Spleen (tissue), 11 donors: Measurements from ENCODE around the gene PRDX5. TPM values are rescaled to one million over a fixed set of nuclear protein-coding genes. Genes with fewer than 3 reads are reported as not detected.

Experiments used
- DNase-seq: peaks from one replicate; pipeline ENCODE4 v3.0.0-alpha.2; 2020
- H3K27ac ChIP-seq, 8 donors: fragments of 200-600 bp; sonication (generic) in 7 of 8; 1 replicate in 4 of 8; 2 replicates in 4 of 8; pipeline versions ENCODE4 v1.5.0 to v1.8.0; 2016 to 2021; ENCODE audit warnings: inconsistent platforms in 4 of 8, mild to moderate bottlenecking in 4 of 8, moderate library complexity in 1 of 8
- H3K27me3 ChIP-seq, 7 donors: fragments of 200-600 bp; sonication (generic) in 6 of 7; replicated peaks in 1 of 7; 1 replicate in 4 of 7; 2 replicates in 3 of 7; pipeline versions ENCODE4 v1.5.0 to v1.8.0; 2016 to 2021; ENCODE audit warnings: inconsistent platforms in 3 of 7, mild to moderate bottlenecking in 1 of 7
- H3K36me3 ChIP-seq, 6 donors: fragments of 200-600 bp; sonication (generic) in 5 of 6; 1 replicate in 4 of 6; 2 replicates in 2 of 6; pipeline versions ENCODE4 v1.5.0 to v1.8.0; 2016 to 2021; ENCODE audit warnings: inconsistent platforms in 2 of 6
- H3K4me1 ChIP-seq, 6 donors: fragments of 200-600 bp; sonication (generic) in 5 of 6; 1 replicate in 3 of 6; 2 replicates in 3 of 6; pipeline versions ENCODE4 v1.5.0 to v1.8.0; 2016 to 2021; ENCODE audit warnings: inconsistent platforms in 3 of 6
- H3K4me3 ChIP-seq, 8 donors: fragments of 200-600 bp; sonication (generic) in 7 of 8; 1 replicate in 4 of 8; 2 replicates in 4 of 8; pipeline versions ENCODE4 v1.5.0 to v1.8.0; 2016 to 2021; ENCODE audit warnings: inconsistent platforms in 4 of 8, mild to moderate bottlenecking in 4 of 8, moderate library complexity in 2 of 8
- H3K9me3 ChIP-seq, 8 donors: fragments of 200-600 bp; sonication (generic) in 7 of 8; 1 replicate in 4 of 8; 2 replicates in 4 of 8; pipeline versions ENCODE4 v1.5.0 to v1.8.0; 2016 to 2021; ENCODE audit warnings: inconsistent platforms in 4 of 8
- CTCF ChIP-seq, 11 experiments: fragments of 200-600 bp in 7 of 11; fragments of 450-650 bp in 4 of 11; sonication (generic) in 4 of 11; IDR thresholded peaks in 8 of 11; conservative IDR thresholded peaks in 3 of 11; 1 replicate in 7 of 11; 2 replicates in 4 of 11; pipeline versions ENCODE4 v1.4.0 to v1.8.0; 2016 to 2021; ENCODE audit warnings: antibody characterized with exemption in 11 of 11, inconsistent platforms in 4 of 11, mild to moderate bottlenecking in 1 of 11
- POLR2A ChIP-seq, 3 donors: fragments of 450-650 bp; IDR thresholded peaks; one replicate each; pipeline ENCODE4 v1.5.1; 2017; ENCODE audit warnings: antibody characterized with exemption in 3 of 3, mild to moderate bottlenecking in 1 of 3
- POLR2AphosphoS5 ChIP-seq, 3 donors: sonication (generic); formaldehyde crosslinking; IDR thresholded peaks; one replicate each; pipeline ENCODE4 v1.5.1; 2017; ENCODE audit warnings: antibody characterized with exemption in 3 of 3
- WGBS, 5 donors: extraction: QIAGEN DNeasy Blood & Tissue Kit in 3 of 5; methylation state at CpG; one replicate each; pipeline versions ENCODE4 v1.1.5 to v1.1.7; 2013 to 2018; 5-methylcytosine and 5-hydroxymethylcytosine counted together
- intact Hi-C: fragments of 100-400 bp; cut with DNase I; formaldehyde crosslinking; loops from one replicate; pipeline ENCODE4 v1.15.0; 2023; ENCODE audit warnings: low total_unique reads
- polyA plus RNA-seq, 3 donors: library from polyadenylated mRNA; stranded (reverse); fragments of 200-250 nt; gene quantifications; one replicate each; pipeline ENCODE4 v1.2.1, GENCODE V29; 2013
- total RNA-seq, 7 donors: library from RNA; depleted of rRNA in 3 of 7; stranded (reverse); fragments of >200 nt in 3 of 7; fragmentation: NEBNext Ultra II Directional in 4 of 7; extraction: Animal tissue kit (Norgen Biotek cat#: 25700) in 4 of 7; gene quantifications; one replicate each; pipeline versions ENCODE4 v1.1.0 to v1.2.1, GENCODE V29; 2016 to 2021
- donor health status: healthy with polysubstance abuse.
- donor health status: DM: no; HTN: no; CAD: no; lungs with moderate emphysema.
- donor health status: DM: no; HTN: no; CAD: no.
- donor health status: Bipolar disorder and iron deficiency.
- donor health status: healthy.
- donor health status: DM: no; HTN: no; CAD: no.
- donor health status: DM: yes; HTN: yes; CAD: no.

Gene PRDX5
- total and polyA plus RNA-seq, 10 donors: 77.0 to 302 (median 133) TPM

- WGBS, 5 donors: 90 to 95% (median 94%) methylated on average over 8 of the region's 8 CpGs
- intact Hi-C loops: no loop called here
- peaks cover 3 to 30% (median 12%) of the 10 kb centered on the region in 6 donors for H3K4me1 ChIP-seq
- H3K27ac ChIP-seq: no peak overlapping the region
- no peak overlapping the region for H3K4me3 ChIP-seq
- no peak for DNase-seq
- TF ChIP-seq POLR2A (IDR thresholded peaks at IDR 0.05) (no peak), CTCF (IDR thresholded peaks at IDR 0.05 in 8 of 11, conservative IDR thresholded peaks at IDR 0.05 in 3 of 11) (no peak), POLR2AphosphoS5 (IDR thresholded peaks at IDR 0.05) (no peak)
- H3K36me3 ChIP-seq: peaks cover 0 to 72% (median 20%) of the 10 kb centered on the region in 6 donors
- no peaks in the 10 kb centered on the region for H3K27me3 ChIP-seq
- no peaks in the 10 kb centered on the region for H3K9me3 ChIP-seq
These were observed 39.2 kb upstream of the PRDX5 start for GRCh38 chr11:64278576-64279190.

- no peaks in the 10 kb centered on the region for H3K9me3 ChIP-seq
- H3K27ac ChIP-seq: no peak overlapping the region
- H3K27me3 ChIP-seq: no peaks in the 10 kb centered on the region
- peaks cover 15 to 48% (median 31%) of the 10 kb centered on the region in 6 donors for H3K4me1 ChIP-seq
- intact Hi-C loops: no loop called here
- H3K36me3 ChIP-seq: peaks cover 0 to 51% (median 13%) of the 10 kb centered on the region in 6 donors
- 92 to 98% (median 96%) methylated on average over 22 of the region's 22 CpGs for WGBS, 5 donors
- no peak for TF ChIP-seq POLR2A (IDR thresholded peaks at IDR 0.05)
- TF ChIP-seq CTCF (IDR thresholded peaks at IDR 0.05 in 8 of 11, conservative IDR thresholded peaks at IDR 0.05 in 3 of 11): no peak
- TF ChIP-seq POLR2AphosphoS5 (IDR thresholded peaks at IDR 0.05): no peak
- no peak overlapping the region for H3K4me3 ChIP-seq
- no peak for DNase-seq
These were observed 35.8 kb upstream of the PRDX5 start for GRCh38 chr11:64281957-64282770.

GRCh38 chr11:64283092-64283491, 34.8 kb upstream of the PRDX5 start:
- TF ChIP-seq POLR2AphosphoS5 (IDR thresholded peaks at IDR 0.05) (no peak), POLR2A (IDR thresholded peaks at IDR 0.05) (no peak), CTCF (IDR thresholded peaks at IDR 0.05 in 8 of 11, conservative IDR thresholded peaks at IDR 0.05 in 3 of 11) (no peak)
- DNase-seq: no peak
- H3K36me3 ChIP-seq: peaks cover 0 to 47% (median 7%) of the 10 kb centered on the region in 6 donors
- H3K4me3 ChIP-seq: peak overlapping the region in 2 of 8 donors; percentile 82 to 89
- intact Hi-C loops: no loop called here
- H3K9me3 ChIP-seq: no peaks in the 10 kb centered on the region
- peaks cover 15 to 54% (median 34%) of the 10 kb centered on the region in 6 donors for H3K4me1 ChIP-seq
- 84 to 96% (median 96%) methylated on average over 3 of the region's 3 CpGs for WGBS, 5 donors
- H3K27ac ChIP-seq: peak overlapping the region in 1 of 8 donors; percentile 100
- H3K27me3 ChIP-seq: no peaks in the 10 kb centered on the region
